Vagina (tissue), 2 donors: ENCODE data around the gene ZSCAN20.

Source experiments
- CTCF ChIP-seq, 3 experiments: fragments of 450-650 bp in 2 of 3; fragments of 200-600 bp in 1 of 3; sonication (generic) in 1 of 3; IDR thresholded peaks; one replicate each; pipeline ENCODE4 v1.5.1; 2017 to 2019; ENCODE audit warnings: antibody characterized with exemption in 3 of 3, mild to moderate bottlenecking in 2 of 3, moderate library complexity in 2 of 3
- POLR2A ChIP-seq, 2 donors: fragments of 450-650 bp; IDR thresholded peaks; one replicate each; pipeline ENCODE4 v1.6.1; 2017; ENCODE audit warnings: antibody characterized with exemption in 2 of 2, mild to moderate bottlenecking in 2 of 2, moderate library complexity in 2 of 2
- POLR2AphosphoS5 ChIP-seq, 2 donors: sonication (generic); formaldehyde crosslinking; IDR thresholded peaks; one replicate each; pipeline ENCODE4 v1.9.0; 2017; ENCODE audit warnings: antibody characterized with exemption in 2 of 2, mild to moderate bottlenecking in 2 of 2, low read depth in 1 of 2; ENCODE audit not compliant: insufficient read depth in 1 of 2

DNA sequence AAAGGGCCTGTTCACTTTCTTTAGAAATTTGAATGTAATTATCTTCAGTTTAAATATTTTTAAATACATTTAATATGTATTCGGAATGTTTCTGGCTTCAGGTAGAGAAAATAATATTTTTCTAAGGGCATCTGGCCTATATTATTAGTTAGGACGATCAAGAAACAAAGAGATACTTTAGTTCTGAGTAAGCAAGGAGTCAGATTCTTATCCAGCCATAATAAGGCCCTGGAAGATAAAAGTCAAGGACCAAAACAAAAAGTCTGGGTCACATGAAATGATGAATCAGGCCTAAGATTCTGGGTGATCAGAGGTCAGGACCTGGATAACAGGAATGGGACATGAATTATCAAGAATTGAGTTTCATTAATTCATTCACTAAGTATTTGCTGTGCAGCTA is 47.8 kb upstream of the ZSCAN20 start:
- TF ChIP-seq POLR2AphosphoS5 (IDR thresholded peaks at IDR 0.05; ENCODE audit: insufficient read depth in 1 of 2, low read depth in 1 of 2), result no peak
- no peak for TF ChIP-seq CTCF (IDR thresholded peaks at IDR 0.05)
- TF ChIP-seq POLR2A (IDR thresholded peaks at IDR 0.05), result no peak
